Neutrophil (primary cell): ENCODE results near the gene GIPC1.
"Not testable (repeated sequence)": the region's sequence is repeated elsewhere in the genome, so short reads cannot be mapped to it uniquely, and the experiment has no call there.

Experiments used
- H3K27ac ChIP-seq: fragments of 200-600 bp; sonication (generic); 2 replicates; pipeline ENCODE4 v1.5.1; 2016; ENCODE audit warnings: mild to moderate bottlenecking, moderate library complexity
- H3K27me3 ChIP-seq: fragments of 200-600 bp; sonication (generic); 2 replicates; pipeline ENCODE4 v1.6.0; 2016; ENCODE audit warnings: mild to moderate bottlenecking
- H3K36me3 ChIP-seq: fragments of 200-600 bp; sonication (generic); 2 replicates; pipeline ENCODE4 v1.5.1; 2017
- H3K4me1 ChIP-seq, 2 experiments: fragments of 200-600 bp in 1 of 2; sonication (generic) in 1 of 2; 1 replicate in 1 of 2; 2 replicates in 1 of 2; pipeline versions ENCODE4 v1.5.1 to v1.6.1; 2013 to 2016; ENCODE audit warnings: low read depth in 1 of 2, low read length in 1 of 2, mild to moderate bottlenecking in 1 of 2, moderate library complexity in 1 of 2; ENCODE audit not compliant: control insufficient read depth in 1 of 2, insufficient read depth in 1 of 2
- H3K4me3 ChIP-seq, 2 experiments: fragments of 200-600 bp in 1 of 2; sonication (generic) in 1 of 2; 1 replicate in 1 of 2; 2 replicates in 1 of 2; pipeline ENCODE4 v1.5.1; 2013 to 2016; ENCODE audit warnings: low read depth in 1 of 2, low read length in 1 of 2, mild to moderate bottlenecking in 1 of 2, moderate library complexity in 1 of 2
- H3K9me3 ChIP-seq: fragments of 200-600 bp; sonication (generic); 2 replicates; pipeline ENCODE4 v1.5.1; 2016
- TF ChIP-seq, protein P1 (sequence below): fragments of 200-600 bp; sonication (generic); IDR thresholded peaks from 2 replicates; pipeline ENCODE4 v1.5.1; 2016; ENCODE audit warnings: antibody characterized with exemption

GIPC1 gene, protein sequence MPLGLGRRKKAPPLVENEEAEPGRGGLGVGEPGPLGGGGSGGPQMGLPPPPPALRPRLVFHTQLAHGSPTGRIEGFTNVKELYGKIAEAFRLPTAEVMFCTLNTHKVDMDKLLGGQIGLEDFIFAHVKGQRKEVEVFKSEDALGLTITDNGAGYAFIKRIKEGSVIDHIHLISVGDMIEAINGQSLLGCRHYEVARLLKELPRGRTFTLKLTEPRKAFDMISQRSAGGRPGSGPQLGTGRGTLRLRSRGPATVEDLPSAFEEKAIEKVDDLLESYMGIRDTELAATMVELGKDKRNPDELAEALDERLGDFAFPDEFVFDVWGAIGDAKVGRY

DNA sequence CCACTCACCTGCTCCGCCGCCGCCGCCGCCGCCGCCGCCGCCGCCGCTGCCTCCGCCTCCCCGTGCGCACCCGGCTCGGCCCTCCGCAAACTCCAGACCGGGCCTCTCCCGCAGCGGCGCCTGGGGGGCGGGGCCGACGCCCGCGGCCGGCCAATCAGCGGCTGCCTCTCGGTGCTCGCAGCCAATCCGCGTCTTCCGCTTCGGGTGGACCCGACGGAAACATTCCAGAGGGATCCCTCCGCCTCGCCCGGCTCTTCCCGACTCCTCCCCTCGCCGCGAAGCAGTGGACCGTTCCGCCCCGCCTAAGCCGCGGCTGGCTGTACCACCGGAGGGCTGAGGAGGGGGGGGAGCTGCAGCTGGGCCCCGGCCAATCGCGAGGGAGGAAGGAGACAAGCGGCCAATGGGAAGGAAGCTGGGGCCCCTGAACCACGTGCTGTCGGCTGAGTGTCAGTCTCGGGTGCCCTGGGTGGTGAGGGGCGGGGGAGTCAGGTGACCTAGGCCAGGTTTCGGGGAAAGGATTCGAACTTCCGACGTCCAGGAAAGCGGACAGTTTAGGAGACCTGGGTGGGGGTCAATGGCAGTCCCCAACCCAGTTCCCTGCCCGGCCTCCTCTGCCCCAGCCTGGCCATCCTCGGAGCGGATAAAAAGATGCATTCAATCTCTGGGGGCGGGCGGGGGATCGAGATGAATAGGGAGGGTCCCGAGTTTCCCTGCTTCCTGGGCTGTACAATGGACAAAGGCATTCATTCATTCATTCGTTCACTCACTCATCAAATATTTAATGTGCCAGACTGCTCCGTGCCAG lies at the start of gene GIPC1:
GIPC1 (minus strand) TSS at position 99 of the 805 bp plus-strand sequence. CDS start 13,151 bp downstream, outside the sequence.
- peaks cover 16 to 17% of the 10 kb centered on the region in 2 experiments for H3K4me1 ChIP-seq
- H3K27me3 ChIP-seq = peaks cover 32% of the 10 kb centered on the region
- no peak within 1 kb of the TSS for H3K27ac ChIP-seq
- peak within 1 kb of the TSS; percentile 75 to 84 for H3K4me3 ChIP-seq
- H3K9me3 ChIP-seq = no peaks in the 10 kb centered on the region
- TF ChIP-seq, protein P1, sequence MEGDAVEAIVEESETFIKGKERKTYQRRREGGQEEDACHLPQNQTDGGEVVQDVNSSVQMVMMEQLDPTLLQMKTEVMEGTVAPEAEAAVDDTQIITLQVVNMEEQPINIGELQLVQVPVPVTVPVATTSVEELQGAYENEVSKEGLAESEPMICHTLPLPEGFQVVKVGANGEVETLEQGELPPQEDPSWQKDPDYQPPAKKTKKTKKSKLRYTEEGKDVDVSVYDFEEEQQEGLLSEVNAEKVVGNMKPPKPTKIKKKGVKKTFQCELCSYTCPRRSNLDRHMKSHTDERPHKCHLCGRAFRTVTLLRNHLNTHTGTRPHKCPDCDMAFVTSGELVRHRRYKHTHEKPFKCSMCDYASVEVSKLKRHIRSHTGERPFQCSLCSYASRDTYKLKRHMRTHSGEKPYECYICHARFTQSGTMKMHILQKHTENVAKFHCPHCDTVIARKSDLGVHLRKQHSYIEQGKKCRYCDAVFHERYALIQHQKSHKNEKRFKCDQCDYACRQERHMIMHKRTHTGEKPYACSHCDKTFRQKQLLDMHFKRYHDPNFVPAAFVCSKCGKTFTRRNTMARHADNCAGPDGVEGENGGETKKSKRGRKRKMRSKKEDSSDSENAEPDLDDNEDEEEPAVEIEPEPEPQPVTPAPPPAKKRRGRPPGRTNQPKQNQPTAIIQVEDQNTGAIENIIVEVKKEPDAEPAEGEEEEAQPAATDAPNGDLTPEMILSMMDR = peak; percentile 41
- no peaks in the 10 kb centered on the region for H3K36me3 ChIP-seq

DNA sequence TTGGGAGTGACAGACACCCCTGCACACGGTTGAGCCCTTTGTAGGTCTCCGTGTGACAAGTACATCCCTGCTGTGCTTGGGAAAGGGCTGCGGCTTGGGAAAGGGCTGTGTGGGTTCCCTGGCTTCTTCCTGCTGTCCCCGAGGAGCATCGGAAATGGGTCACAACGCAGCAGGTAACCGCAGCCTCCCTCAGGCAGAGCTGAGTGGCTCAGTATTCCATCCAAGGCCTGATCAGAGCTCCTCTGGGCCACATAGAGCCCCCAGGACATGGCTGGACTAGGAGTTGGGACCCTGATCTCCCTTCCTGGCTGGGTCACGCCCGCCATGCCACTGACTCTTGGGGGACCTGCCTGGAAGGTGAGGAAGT lies 49.8 kb upstream of the GIPC1 start:
- Histone ChIP-seq H3K36me3 (no peaks in the 10 kb centered on the region), H3K27ac (no peak overlapping the region), H3K9me3 (no peaks in the 10 kb centered on the region), H3K27me3 (no peaks in the 10 kb centered on the region), H3K4me3 (no peak overlapping the region), H3K4me1 (peaks cover 3 to 7% of the 10 kb centered on the region in 2 experiments)
- TF ChIP-seq, protein P1 = no peak

DNA sequence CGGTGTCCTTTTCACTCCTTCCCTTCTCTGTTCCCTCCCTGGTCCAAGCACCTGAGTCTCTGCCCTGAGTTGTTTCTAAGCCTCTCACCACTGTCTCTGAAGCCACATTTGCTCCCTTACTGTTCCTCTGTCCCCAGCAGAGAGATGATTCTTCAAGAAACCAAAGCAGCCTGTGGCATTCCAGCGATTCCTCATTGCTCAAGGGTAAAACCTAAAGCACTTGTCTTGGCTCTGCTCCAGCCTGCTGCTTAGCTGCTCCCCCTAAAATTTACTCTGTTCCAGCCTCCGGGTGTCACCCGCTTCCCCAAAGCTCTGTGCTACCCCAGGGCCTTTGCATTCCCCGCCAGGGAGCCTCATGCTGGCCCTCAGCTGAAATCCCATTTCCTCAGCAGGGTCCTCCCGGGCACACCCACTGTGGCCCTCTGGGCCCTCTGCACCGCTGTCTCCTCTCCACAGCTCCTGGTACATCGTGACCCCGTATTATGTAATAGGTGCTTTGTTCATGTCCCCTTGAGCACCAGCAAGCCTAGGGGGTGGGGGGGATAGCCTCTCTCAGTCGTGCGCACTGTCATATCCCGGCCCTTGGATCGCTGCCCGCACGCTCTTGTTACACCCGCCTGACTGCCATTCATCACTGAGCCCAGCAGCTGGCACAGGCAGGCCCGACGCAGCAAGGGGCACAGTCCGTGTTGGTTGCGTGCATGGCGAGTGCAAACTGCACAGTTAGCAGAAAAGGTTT lies 49.2 kb upstream of the GIPC1 start:
- H3K4me3 ChIP-seq = no peak overlapping the region
- H3K27me3 ChIP-seq = no peaks in the 10 kb centered on the region
- TF ChIP-seq, protein P1 = no peak

DNA sequence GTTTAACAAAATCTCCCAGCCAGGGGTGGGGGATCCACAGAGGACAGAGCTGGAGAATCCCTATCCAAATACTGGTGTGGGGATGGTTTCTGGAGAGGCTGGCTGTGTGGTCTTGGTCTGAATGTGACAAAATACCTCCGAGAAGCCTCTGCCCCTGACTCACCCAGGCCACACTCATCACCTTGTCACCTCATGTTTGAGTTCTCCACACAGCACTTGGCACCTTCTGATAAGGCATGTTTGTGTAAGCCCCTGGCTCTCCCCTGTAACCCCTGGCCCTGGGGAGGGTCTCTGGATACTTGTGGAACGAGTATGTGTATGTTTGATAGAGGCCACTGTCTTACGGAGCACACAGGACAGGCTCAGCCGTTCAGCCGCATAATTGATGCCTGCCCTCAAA lies 48.1 kb upstream of the GIPC1 start:
- TF ChIP-seq, protein P1 = no peak
- Histone ChIP-seq H3K9me3 (no peaks in the 10 kb centered on the region), H3K4me3 (no peak overlapping the region), H3K27me3 (no peaks in the 10 kb centered on the region), H3K36me3 (no peaks in the 10 kb centered on the region), H3K27ac (no peak overlapping the region), H3K4me1 (no peaks in the 10 kb centered on the region)

More for the DNA sequence above, 49.2 kb upstream of the GIPC1 start:
- Histone ChIP-seq H3K27ac (no peak overlapping the region), H3K4me1 (peaks cover 0 to 1% of the 10 kb centered on the region in 2 experiments), H3K9me3 (no peaks in the 10 kb centered on the region), H3K36me3 (no peaks in the 10 kb centered on the region)

DNA sequence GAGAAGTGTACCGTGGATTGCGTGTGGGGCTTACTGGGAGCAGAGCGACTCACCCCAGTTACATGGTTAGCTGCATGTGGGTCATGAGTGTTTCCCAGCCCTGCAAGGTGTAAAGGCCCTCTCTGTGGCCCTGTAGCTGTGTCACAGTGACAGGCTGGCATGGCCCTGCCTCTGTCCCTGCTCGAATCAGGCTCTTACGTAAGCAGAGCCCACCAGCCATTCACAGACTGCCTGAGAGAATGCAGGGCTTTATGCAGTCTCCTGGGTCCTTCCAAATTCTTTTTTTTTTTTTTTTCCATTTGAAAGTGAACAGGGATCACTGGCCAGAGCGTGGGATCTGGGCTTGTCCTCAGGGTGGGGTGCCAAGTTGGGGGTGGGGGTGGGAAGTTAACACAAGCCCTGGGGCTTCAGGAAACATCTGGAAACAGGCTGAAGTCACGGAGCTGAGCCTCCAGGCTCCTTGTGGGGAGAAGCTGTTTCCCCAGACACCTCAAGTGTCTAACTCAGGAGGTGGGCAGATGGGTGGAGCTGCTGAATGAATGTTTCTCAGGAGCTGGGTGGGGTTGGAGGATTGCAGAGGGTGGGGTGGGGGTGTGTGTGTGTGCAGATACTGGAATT lies 46.9 kb upstream of the GIPC1 start:
- Histone ChIP-seq H3K4me3 (no peak overlapping the region), H3K9me3 (no peaks in the 10 kb centered on the region), H3K4me1 (peaks cover 0 to 2% of the 10 kb centered on the region in 2 experiments), H3K36me3 (no peaks in the 10 kb centered on the region), H3K27ac (no peak overlapping the region), H3K27me3 (no peaks in the 10 kb centered on the region)
- TF ChIP-seq, protein P1 = no peak

DNA sequence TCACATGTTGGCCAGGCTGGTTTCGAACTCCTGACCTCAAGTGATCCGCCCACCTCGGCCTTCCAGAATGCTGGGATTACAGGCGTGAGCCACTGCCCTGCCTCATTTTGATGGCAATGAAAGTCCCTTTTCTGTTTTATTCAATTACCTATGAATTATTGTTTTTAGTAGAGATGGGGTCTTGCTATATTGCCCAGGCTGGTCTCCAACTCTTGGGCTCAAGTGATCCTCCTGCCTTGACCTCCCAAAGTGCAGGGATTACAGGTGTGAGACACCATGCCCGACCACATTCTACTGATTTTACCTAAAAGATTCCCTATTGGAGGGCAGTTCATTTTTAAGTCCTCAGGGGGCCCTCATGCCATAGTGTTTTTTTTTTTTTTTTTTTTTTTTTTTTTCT lies 46.1 kb upstream of the GIPC1 start:
- not testable (repeated sequence) for H3K9me3 ChIP-seq, H3K27ac ChIP-seq, H3K36me3 ChIP-seq, H3K4me1 ChIP-seq, H3K27me3 ChIP-seq, H3K4me3 ChIP-seq
